GM13976 (cell line): Measurements from ENCODE around the gene CES5A.
"Not testable (repeated sequence)": the region's sequence is repeated elsewhere in the genome, so short reads cannot be mapped to it uniquely, and the experiment has no call there.

ENCODE experiments used
- DNase-seq: peaks from one replicate; pipeline ENCODE4 v3.0.0; 2012; ENCODE audit warnings: low spot score
- CTCF ChIP-seq: IDR thresholded peaks from 2 replicates; pipeline ENCODE4 v1.5.1; 2012; ENCODE audit warnings: borderline replicate concordance, mild to moderate bottlenecking; ENCODE audit not compliant: insufficient read depth; ENCODE audit errors: extremely low read depth, missing control alignments, control extremely low read depth
- in situ Hi-C: fragments of 300-500 bp; cut with MboI; formaldehyde crosslinking; loops from one replicate; pipeline ENCODE4 v1.12.0; 2022; ENCODE audit warnings: low sequenced_read_pairs, mixed read lengths, inconsistent platforms; ENCODE audit not compliant: unreplicated experiment

Gene CES5A

GRCh38 chr16:55875273-55875672 lies at the start of gene CES5A:
TSS of gene CES5A (minus strand) at chr16:55875373. CDS start at chr16:55875221, 152 bp downstream.
- in situ Hi-C loops: no loop called here
- no peak for TF ChIP-seq CTCF
- no peak for DNase-seq

- in situ Hi-C loops: no loop called here
- no peak for TF ChIP-seq CTCF
- no peak for DNase-seq
These were observed 47.5 kb upstream of the CES5A start for GRCh38 chr16:55922662-55923061.

DNA sequence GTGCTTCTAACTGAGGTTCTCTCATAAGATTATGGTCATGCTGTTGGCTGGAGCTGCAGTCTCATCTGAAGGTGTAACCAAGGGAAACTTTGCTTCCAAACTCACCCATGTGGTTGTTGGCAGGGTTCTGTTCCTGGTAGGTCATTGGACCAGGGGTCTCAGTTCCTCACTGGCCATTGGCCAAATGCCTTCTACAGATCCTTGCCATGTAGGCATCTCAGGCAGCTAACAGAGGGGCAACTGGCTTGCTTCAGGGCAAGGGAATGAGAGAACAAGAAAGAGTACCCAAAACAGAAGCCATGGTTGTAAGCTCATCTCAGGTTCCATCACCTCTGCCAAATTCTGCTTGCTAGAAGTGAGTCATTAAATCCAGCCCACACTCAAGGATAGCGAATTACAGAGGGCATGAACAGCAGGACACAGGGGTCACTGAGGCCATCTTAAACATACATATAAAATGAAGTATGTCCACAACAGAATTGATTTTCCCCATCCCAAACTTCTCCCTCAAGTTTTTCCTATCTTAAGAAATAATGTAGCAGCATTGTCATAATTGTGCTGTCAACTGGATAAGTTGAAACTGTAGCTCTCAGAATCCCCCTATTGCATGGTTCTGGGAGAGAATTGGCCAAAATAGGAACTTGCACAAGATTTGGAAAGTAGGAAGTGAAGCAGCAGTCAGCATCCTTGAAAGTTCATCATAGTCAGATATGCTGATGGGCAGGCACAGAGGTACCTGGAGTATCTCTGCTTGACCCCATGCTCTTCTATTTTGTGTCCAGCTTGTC lies 42.4 kb upstream of the CES5A start:
- in situ Hi-C loops: no loop called here

GRCh38 chr16:55915096-55915827 lies 40.1 kb upstream of the CES5A start:
- in situ Hi-C loops: no loop called here
- no peak for DNase-seq
- TF ChIP-seq CTCF: no peak

More for the DNA sequence above, 42.4 kb upstream of the CES5A start:
- TF ChIP-seq CTCF: no peak
- no peak for DNase-seq

- in situ Hi-C loops: no loop called here
- DNase-seq: no peak
- TF ChIP-seq CTCF: no peak
These were observed 39.2 kb upstream of the CES5A start for GRCh38 chr16:55914383-55914782.

- in situ Hi-C loops: no loop called here
- no peak for DNase-seq
- no peak for TF ChIP-seq CTCF
These were observed 38.5 kb upstream of the CES5A start for GRCh38 chr16:55913716-55914115.

- in situ Hi-C loops: not testable (repeated sequence)
These were observed 37.9 kb upstream of the CES5A start for GRCh38 chr16:55913121-55913520.

More at GRCh38 chr16:55913121-55913520, 37.9 kb upstream of the CES5A start:
- not testable (repeated sequence) for DNase-seq
